Brain microvascular endothelial cell (primary cell): ENCODE measurements around the gene LIMS2.
A peak's percentile ranks its signal among the peaks of the same experiment; 100 is the strongest.

Source experiments
- DNase-seq: peaks from one replicate; pipeline ENCODE4 v3.0.0-alpha.2; 2020
- H3K27ac ChIP-seq: fragments of 250-450 bp; sonication (Bioruptor Pico); 2 replicates; pipeline ENCODE4 v1.5.1; 2020; ENCODE audit warnings: mild to moderate bottlenecking, moderate library complexity
- H3K27me3 ChIP-seq: fragments of 250-450 bp; sonication (Bioruptor Pico); replicated peaks from 2 replicates; pipeline ENCODE4 v1.5.1; 2020; ENCODE audit warnings: mild to moderate bottlenecking
- H3K36me3 ChIP-seq: fragments of 250-450 bp; sonication (Bioruptor Pico); replicated peaks from 2 replicates; pipeline ENCODE4 v1.5.1; 2020; ENCODE audit warnings: mild to moderate bottlenecking
- H3K4me3 ChIP-seq: 2 replicates; pipeline ENCODE4 v1.5.1; 2011; ENCODE audit warnings: low read depth, mild to moderate bottlenecking, control low read depth, low read length, moderate library complexity
- in situ Hi-C: cut with HindIII; loops from 2 replicates; pipeline ENCODE4 v1.10.0; 2017; ENCODE audit warnings: low sequenced_read_pairs, low pct_ligation_motif_present
- TF ChIP-seq, protein P1 (sequence below): IDR thresholded peaks from 2 replicates; pipeline ENCODE4 v1.5.1; 2011; ENCODE audit warnings: low read depth, mild to moderate bottlenecking, moderate library complexity, low read length, control low read depth, inconsistent platforms; ENCODE audit errors: missing control alignments

LIMS2 gene

DNA sequence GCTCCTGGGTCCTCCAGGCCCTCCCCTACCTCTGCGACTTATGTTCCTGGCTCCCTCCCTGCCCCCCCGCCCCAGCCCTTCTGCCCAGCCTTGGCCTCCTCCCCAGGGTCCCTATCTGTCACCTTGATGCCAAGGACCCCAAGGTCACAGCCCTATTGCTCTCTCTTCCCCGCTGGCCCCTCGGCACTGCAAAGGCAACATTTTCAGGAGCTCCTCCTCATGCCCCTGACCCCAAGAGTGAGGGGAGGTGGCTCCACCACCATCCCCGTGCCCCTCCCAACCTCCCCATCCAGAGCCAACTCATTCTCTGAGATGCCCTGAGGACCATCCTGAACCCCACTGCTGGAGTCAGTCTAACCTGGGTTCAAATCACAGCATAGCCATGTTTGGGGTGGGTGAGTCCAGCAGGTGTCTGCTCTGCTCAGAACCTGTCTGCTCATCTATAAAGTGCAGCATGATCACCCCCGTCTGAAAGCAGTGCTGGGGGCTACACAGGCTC, 11.7 kb downstream of the LIMS2 start:
- no peak overlapping the region for H3K27ac ChIP-seq
- H3K4me3 ChIP-seq = no peak overlapping the region
- TF ChIP-seq, protein P1, sequence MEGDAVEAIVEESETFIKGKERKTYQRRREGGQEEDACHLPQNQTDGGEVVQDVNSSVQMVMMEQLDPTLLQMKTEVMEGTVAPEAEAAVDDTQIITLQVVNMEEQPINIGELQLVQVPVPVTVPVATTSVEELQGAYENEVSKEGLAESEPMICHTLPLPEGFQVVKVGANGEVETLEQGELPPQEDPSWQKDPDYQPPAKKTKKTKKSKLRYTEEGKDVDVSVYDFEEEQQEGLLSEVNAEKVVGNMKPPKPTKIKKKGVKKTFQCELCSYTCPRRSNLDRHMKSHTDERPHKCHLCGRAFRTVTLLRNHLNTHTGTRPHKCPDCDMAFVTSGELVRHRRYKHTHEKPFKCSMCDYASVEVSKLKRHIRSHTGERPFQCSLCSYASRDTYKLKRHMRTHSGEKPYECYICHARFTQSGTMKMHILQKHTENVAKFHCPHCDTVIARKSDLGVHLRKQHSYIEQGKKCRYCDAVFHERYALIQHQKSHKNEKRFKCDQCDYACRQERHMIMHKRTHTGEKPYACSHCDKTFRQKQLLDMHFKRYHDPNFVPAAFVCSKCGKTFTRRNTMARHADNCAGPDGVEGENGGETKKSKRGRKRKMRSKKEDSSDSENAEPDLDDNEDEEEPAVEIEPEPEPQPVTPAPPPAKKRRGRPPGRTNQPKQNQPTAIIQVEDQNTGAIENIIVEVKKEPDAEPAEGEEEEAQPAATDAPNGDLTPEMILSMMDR = no peak
- no peaks in the 10 kb centered on the region for H3K36me3 ChIP-seq
- no peak for DNase-seq
- H3K27me3 ChIP-seq = peaks cover 5% of the 10 kb centered on the region
- in situ Hi-C loops = no loop called here

DNA sequence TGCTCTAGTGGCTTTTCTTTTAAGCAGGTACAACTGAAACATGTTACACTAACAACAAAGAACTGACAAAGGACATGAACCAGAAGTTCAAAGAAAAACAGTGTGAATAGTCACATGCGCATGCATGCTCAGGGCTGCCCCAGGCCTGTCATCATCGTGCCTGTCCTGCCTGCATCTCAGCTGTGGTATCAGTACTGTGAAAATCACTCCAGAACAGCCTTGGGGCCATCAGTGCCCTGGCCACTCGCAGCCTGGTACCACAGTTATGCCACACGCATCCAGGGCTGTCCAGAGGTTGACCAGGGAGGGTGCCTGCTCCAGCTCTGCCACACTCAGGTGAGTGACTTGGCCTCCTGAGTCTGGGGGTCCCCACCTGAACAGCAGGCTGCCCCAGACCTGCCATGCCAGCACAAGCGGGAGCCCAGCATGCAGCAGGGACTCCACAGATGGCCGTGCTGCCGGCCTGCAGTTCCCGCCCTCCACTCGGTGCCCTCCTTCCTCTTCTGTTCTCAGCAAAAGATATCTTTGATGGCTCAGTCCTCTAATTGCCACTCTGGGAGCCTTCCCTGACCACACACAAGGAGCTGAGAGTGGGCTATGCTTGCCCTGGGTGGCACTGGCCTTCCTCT, 12.3 kb downstream of the LIMS2 start:
- Histone ChIP-seq H3K4me3 (no peak overlapping the region), H3K36me3 (no peaks in the 10 kb centered on the region), H3K27me3 (peaks cover 5% of the 10 kb centered on the region), H3K27ac (no peak overlapping the region)
- DNase-seq = no peak
- TF ChIP-seq, protein P1 = no peak
- in situ Hi-C loops = no loop called here

DNA sequence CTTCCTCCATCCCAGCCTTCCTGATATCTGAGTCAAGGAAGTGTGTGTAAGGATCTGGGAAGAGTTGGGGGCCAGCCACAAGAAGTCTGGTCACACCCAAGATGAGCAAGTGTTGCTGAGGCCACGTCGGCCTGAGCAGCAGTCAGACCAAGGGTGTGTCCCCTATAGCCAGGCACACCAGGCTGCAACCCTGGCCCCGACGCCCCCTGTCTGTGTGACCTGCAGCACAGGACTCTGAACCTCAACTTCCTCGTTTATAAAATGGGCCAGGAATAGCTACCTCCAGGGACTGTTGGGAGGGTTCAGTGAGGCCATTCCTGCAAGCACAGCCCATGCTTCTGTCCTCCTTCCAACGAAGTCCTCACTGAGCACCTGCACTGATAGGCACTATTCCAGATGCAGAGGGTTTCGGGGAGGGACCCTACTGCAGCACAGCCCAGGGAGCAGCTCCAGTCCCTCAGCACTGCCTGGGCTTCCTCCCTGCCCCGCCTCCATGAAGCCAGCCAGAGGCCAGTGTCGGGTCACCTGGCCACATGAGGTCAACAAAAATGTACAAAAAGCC, 13.3 kb downstream of the LIMS2 start:
- Histone ChIP-seq H3K36me3 (no peaks in the 10 kb centered on the region), H3K27ac (no peak overlapping the region), H3K4me3 (no peak overlapping the region), H3K27me3 (peaks cover 5% of the 10 kb centered on the region)
- TF ChIP-seq, protein P1 = no peak
- no peak for DNase-seq
- in situ Hi-C loops = no loop called here

DNA sequence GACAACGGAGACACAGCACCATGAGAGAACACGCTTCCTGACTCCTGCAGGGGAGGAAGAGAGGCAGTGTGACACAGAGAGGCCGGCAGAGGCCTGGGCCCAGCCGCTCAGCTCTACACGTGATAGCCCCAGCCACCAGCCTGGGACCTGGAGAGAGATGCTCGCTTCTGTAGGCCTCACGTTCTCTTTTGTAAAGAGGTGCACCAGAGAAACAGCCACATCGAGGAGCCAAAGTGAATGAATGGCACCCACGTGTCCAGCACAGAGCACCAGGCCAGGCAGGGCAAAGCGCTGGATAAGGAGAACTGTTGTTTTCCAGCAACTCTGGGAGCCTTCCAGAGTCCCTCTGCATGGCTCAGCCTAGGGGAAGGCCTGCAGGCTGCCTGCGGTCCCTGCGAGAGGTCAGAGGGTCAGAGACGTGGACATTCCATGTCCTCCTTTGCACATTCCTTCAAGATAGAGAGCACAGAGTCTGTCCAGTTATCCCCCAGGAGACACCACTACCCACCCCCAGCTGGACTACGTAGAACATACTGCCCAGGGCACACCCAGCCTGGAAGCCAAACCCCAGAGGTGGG, 14.2 kb downstream of the LIMS2 start:
- H3K36me3 ChIP-seq = no peaks in the 10 kb centered on the region
- in situ Hi-C loops = no loop called here
- DNase-seq = peak; percentile 41
- TF ChIP-seq, protein P1 = no peak
- H3K27me3 ChIP-seq = peaks cover 5% of the 10 kb centered on the region
- no peak overlapping the region for H3K4me3 ChIP-seq
- no peak overlapping the region for H3K27ac ChIP-seq

DNA sequence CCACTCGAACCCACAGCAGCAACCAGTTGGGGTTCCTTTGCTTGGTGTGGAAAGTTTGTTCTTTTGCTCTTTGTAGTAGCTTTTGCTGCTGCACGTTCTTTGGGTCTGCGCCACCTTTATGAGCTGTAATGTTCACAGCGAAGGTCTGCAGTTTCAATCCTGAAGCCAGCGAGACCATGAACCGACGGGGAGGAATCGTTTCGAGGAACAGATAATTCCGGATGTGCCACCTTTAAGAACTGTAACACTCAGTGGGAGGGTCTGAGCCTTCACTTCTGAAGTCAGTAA, 15.1 kb downstream of the LIMS2 start:
- DNase-seq = no peak
- TF ChIP-seq, protein P1 = no peak
- no peak overlapping the region for H3K4me3 ChIP-seq
- no peaks in the 10 kb centered on the region for H3K36me3 ChIP-seq
- H3K27me3 ChIP-seq = peaks cover 2% of the 10 kb centered on the region
- H3K27ac ChIP-seq = no peak overlapping the region
- in situ Hi-C loops = no loop called here
